Measurements from ENCODE around the gene TMED1. TPM values are rescaled to one million over a fixed set of nuclear protein-coding genes. Genes with fewer than 3 reads are reported as not detected.
A peak's percentile ranks its signal among the peaks of the same experiment; 100 is the strongest.
"Not testable (repeated sequence)": the region's sequence is repeated elsewhere in the genome, so short reads cannot be mapped to it uniquely, and the experiment has no call there.

Gene TMED1
- total and polyA plus RNA-seq, 9 donors: 33.8 to 48.8 (median 42.2) TPM

- Histone ChIP-seq H3K27ac (ENCODE audit: low read length) (no peak overlapping the region), H3K4me3 (ENCODE audit: low read length) (no peak overlapping the region), H3K27me3 (ENCODE audit: control insufficient read depth, insufficient read depth, low read length) (no peaks in the 10 kb centered on the region), H3K4me1 (ENCODE audit: control insufficient read depth, insufficient read depth, low read length) (peaks cover 3% of the 10 kb centered on the region), H3K9me3 (replicated peaks; ENCODE audit: control insufficient read depth, low read depth, low read length) (no peaks in the 10 kb centered on the region), H3K36me3 (ENCODE audit: control insufficient read depth, insufficient read depth, low read length) (no peaks in the 10 kb centered on the region)
- DNase-seq: no peak
- 93% methylated on average over 5 of the region's 7 CpGs for WGBS (ENCODE audit: insufficient coverage)
Measured at GRCh38 chr19:10852098-10852800, 16.2 kb upstream of the TMED1 start.

GRCh38 chr19:10850631-10851030 lies 14.6 kb upstream of the TMED1 start:
- Histone ChIP-seq H3K9me3 (replicated peaks; ENCODE audit: control insufficient read depth, low read depth, low read length) (peaks cover 8% of the 10 kb centered on the region), H3K4me1 (ENCODE audit: control insufficient read depth, insufficient read depth, low read length) (peaks cover 3% of the 10 kb centered on the region), H3K36me3 (ENCODE audit: control insufficient read depth, insufficient read depth, low read length) (no peaks in the 10 kb centered on the region), H3K4me3 (ENCODE audit: low read length) (no peak overlapping the region), H3K27me3 (ENCODE audit: control insufficient read depth, insufficient read depth, low read length) (no peaks in the 10 kb centered on the region), H3K27ac (ENCODE audit: low read length) (no peak overlapping the region)
- no peak for DNase-seq
- 91% methylated on average over 2 of the region's 5 CpGs for WGBS (ENCODE audit: insufficient coverage)

- Histone ChIP-seq H3K4me1 (ENCODE audit: control insufficient read depth, insufficient read depth, low read length) (peaks cover 3% of the 10 kb centered on the region), H3K36me3 (ENCODE audit: control insufficient read depth, insufficient read depth, low read length) (no peaks in the 10 kb centered on the region), H3K27me3 (ENCODE audit: control insufficient read depth, insufficient read depth, low read length) (no peaks in the 10 kb centered on the region), H3K27ac (ENCODE audit: low read length) (peak within 1 kb of the TSS; percentile 29), H3K9me3 (replicated peaks; ENCODE audit: control insufficient read depth, low read depth, low read length) (peaks cover 8% of the 10 kb centered on the region), H3K4me3 (ENCODE audit: low read length) (peak within 1 kb of the TSS; percentile 40)
- peak; percentile 76 for DNase-seq
- 5% methylated on average over 7 of the region's 14 CpGs for WGBS (ENCODE audit: insufficient coverage)
Measured at GRCh38 chr19:10848230-10848856, 12.3 kb upstream of the TMED1 start, which contains the start of gene C19orf38. Gene C19orf38 (plus strand): TSS chr19:10848415. CDS start chr19:10848509, 94 bp downstream.

- Histone ChIP-seq H3K27me3 (ENCODE audit: control insufficient read depth, insufficient read depth, low read length) (no peaks in the 10 kb centered on the region), H3K4me1 (ENCODE audit: control insufficient read depth, insufficient read depth, low read length) (peaks cover 3% of the 10 kb centered on the region), H3K27ac (ENCODE audit: low read length) (no peak overlapping the region), H3K9me3 (replicated peaks; ENCODE audit: control insufficient read depth, low read depth, low read length) (peaks cover 8% of the 10 kb centered on the region), H3K4me3 (ENCODE audit: low read length) (no peak overlapping the region), H3K36me3 (ENCODE audit: control insufficient read depth, insufficient read depth, low read length) (no peaks in the 10 kb centered on the region)
- WGBS (ENCODE audit: insufficient coverage): no CpG with 5 or more reads among the region's 2 CpGs
- DNase-seq: no peak
Measured at GRCh38 chr19:10846500-10847202, 10.6 kb upstream of the TMED1 start.

GRCh38 chr19:10842788-10843187 lies 6.8 kb upstream of the TMED1 start:
- no peak for DNase-seq
- H3K36me3 ChIP-seq (ENCODE audit: control insufficient read depth, insufficient read depth, low read length): no peaks in the 10 kb centered on the region
- H3K27me3 ChIP-seq (ENCODE audit: control insufficient read depth, insufficient read depth, low read length): no peaks in the 10 kb centered on the region
- 73% methylated on average over 4 of the region's 7 CpGs for WGBS (ENCODE audit: insufficient coverage)
- H3K9me3 ChIP-seq (replicated peaks; ENCODE audit: control insufficient read depth, low read depth, low read length): peaks cover 8% of the 10 kb centered on the region
- H3K27ac ChIP-seq (ENCODE audit: low read length): no peak overlapping the region
- H3K4me3 ChIP-seq (ENCODE audit: low read length): no peak overlapping the region
- no peaks in the 10 kb centered on the region for H3K4me1 ChIP-seq (ENCODE audit: control insufficient read depth, insufficient read depth, low read length)

GRCh38 chr19:10839114-10840050 lies 3.4 kb upstream of the TMED1 start:
- Histone ChIP-seq H3K4me1 (ENCODE audit: control insufficient read depth, insufficient read depth, low read length) (peaks cover 15% of the 10 kb centered on the region), H3K4me3 (ENCODE audit: low read length) (no peak overlapping the region), H3K9me3 (replicated peaks; ENCODE audit: control insufficient read depth, low read depth, low read length) (peaks cover 5% of the 10 kb centered on the region), H3K36me3 (ENCODE audit: control insufficient read depth, insufficient read depth, low read length) (peaks cover 6% of the 10 kb centered on the region), H3K27ac (ENCODE audit: low read length) (no peak overlapping the region), H3K27me3 (ENCODE audit: control insufficient read depth, insufficient read depth, low read length) (no peaks in the 10 kb centered on the region)
- no peak for DNase-seq
- 80% methylated on average over 4 of the region's 10 CpGs for WGBS (ENCODE audit: insufficient coverage)

- peaks cover 16% of the 10 kb centered on the region for H3K36me3 ChIP-seq (ENCODE audit: control insufficient read depth, insufficient read depth, low read length)
- DNase-seq: no peak
- H3K27me3 ChIP-seq (ENCODE audit: control insufficient read depth, insufficient read depth, low read length): no peaks in the 10 kb centered on the region
- WGBS (ENCODE audit: insufficient coverage): 81% methylated on average over 9 of the region's 11 CpGs
- peaks cover 15% of the 10 kb centered on the region for H3K4me1 ChIP-seq (ENCODE audit: control insufficient read depth, insufficient read depth, low read length)
- no peak overlapping the region for H3K4me3 ChIP-seq (ENCODE audit: low read length)
- H3K27ac ChIP-seq (ENCODE audit: low read length): no peak overlapping the region
- H3K9me3 ChIP-seq (replicated peaks; ENCODE audit: control insufficient read depth, low read depth, low read length): peaks cover 5% of the 10 kb centered on the region
Measured at GRCh38 chr19:10838377-10838776, 2.4 kb upstream of the TMED1 start.

GRCh38 chr19:10837649-10838048 lies 1.6 kb upstream of the TMED1 start:
- not testable (repeated sequence) for H3K27ac ChIP-seq (ENCODE audit: low read length); H3K27me3 ChIP-seq (ENCODE audit: control insufficient read depth, insufficient read depth, low read length); H3K9me3 ChIP-seq (replicated peaks; ENCODE audit: control insufficient read depth, low read depth, low read length); H3K4me3 ChIP-seq (ENCODE audit: low read length); DNase-seq
- WGBS (ENCODE audit: insufficient coverage): 87% methylated on average over 6 of the region's 7 CpGs
- H3K36me3 ChIP-seq (ENCODE audit: control insufficient read depth, insufficient read depth, low read length): peaks cover 23% of the 10 kb centered on the region
- peaks cover 15% of the 10 kb centered on the region for H3K4me1 ChIP-seq (ENCODE audit: control insufficient read depth, insufficient read depth, low read length)

GRCh38 chr19:10836479-10837330 lies 693 bp upstream of the TMED1 start:
- Histone ChIP-seq H3K4me3 (ENCODE audit: low read length) (peak overlapping the region; percentile 88), H3K27me3 (ENCODE audit: control insufficient read depth, insufficient read depth, low read length) (no peaks in the 10 kb centered on the region), H3K36me3 (ENCODE audit: control insufficient read depth, insufficient read depth, low read length) (peaks cover 33% of the 10 kb centered on the region), H3K27ac (ENCODE audit: low read length) (peak overlapping the region; percentile 100), H3K4me1 (ENCODE audit: control insufficient read depth, insufficient read depth, low read length) (peaks cover 15% of the 10 kb centered on the region), H3K9me3 (replicated peaks; ENCODE audit: control insufficient read depth, low read depth, low read length) (peaks cover 5% of the 10 kb centered on the region)
- 18% methylated on average over 26 of the region's 38 CpGs for WGBS (ENCODE audit: insufficient coverage)
- peak; percentile 92 for DNase-seq

Measured in muscle of leg (tissue), 11 donors.